HK-2 (cell line): Measurements from ENCODE around the gene TBL1X.
"Not testable (repeated sequence)": the region's sequence is repeated elsewhere in the genome, so short reads cannot be mapped to it uniquely, and the experiment has no call there.

Experiments used
- DNase-seq: peaks from one replicate; pipeline ENCODE4 v3.0.0-alpha.2; 2018; ENCODE audit not compliant: unreplicated experiment

The TBL1X gene

DNA sequence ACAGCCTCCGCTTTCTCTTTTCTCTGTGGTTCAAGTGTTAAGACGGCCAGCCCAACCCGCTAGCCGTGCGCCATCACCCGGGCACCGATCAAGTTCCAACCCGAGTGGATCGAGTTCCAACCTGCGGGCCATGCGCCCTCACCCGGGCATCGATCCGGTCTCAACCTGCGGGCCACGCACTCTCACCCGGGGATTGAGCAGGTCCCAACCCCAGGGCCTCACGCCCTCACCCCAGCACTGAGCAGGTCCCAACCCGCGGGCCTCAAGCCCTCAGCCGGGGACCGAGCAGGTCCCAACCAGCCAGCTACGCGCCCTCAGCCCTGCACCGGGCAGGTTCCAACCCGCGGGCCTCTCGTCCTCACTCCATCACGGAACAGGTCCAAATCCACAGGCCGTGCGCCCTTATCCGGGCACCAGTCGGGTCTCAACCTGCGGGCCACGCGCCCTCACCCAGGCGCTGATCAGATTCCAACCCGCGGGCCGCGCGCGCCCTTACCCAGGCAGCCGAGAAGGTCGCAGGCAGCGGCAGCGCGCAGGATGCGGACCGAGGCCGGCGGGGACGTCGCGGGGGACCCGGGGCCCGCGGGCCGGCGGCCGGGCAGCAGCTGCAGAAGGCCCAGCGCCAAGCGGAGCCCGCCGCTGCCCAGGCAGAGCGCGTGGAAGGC is 300.3 kb downstream of the TBL1X start:
- DNase-seq, result peak; percentile 57

DNA sequence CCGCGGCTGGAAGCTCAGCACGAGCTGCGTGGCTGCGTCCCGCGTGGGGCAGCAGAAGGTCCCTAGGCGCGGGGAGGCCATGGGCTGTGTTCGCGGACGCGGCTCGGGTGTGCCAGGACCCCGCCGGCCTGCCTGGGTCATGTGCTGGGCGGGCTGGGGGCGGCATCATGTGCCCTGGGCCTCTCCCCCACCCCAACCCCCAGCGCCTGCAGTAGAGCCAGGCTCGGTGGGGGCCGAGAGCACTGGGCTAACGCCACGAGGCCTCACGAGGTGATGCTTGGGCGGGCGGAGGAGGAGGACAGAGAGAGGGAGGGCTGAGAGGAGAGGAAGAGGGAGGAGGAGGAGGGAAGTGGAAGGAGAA is 300.9 kb downstream of the TBL1X start, which contains the start of gene GPR143:
Gene GPR143 (minus strand): TSS at position 111 of the 361 bp plus-strand sequence. CDS start 30 bp downstream, at position 81.
- peak; percentile 81 for DNase-seq

DNA sequence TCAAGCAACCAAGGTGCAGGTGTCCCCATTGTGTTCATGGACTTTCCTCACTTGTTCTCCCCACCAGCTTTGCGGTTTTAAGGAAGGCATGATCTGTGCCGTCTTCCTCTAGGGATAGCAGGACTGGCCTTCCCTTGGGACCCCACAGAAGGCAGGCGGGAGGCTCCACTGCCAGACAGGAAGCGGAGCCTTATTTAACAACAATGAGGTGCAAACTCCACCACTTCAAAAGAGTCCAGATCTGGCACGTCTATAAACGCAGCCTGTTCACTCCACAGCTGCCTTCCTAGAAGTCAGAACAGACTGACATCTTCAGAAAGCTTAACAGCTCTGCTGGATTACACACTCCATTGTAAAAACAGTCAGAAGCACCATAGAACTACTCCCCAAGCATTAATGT is 302.5 kb downstream of the TBL1X start:
- DNase-seq, result no peak

DNA sequence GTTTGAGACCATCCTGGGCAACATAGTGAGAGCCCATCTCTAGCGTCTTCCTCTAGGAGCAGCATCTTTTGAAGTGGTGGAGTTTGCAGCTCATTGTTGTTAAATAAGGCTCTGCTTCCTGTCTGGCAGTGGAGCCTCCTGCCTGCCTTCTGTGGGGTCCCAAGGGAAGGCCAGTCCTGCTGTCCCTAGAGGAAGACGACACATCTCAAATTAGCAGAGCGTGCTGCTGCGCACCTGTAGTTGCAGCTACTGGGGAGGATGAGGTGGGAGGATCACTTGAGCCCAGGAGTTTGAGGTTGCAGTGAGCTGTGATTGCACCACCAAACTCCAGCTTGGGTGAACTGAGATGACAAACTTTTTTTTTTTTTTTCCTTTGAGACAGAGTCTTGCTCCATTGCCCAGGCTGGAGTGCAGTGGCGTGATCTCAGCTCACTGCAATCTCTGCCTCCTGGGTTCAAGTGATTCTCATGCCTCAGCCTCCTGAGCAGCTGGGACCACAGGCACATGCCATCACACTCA is 303.5 kb downstream of the TBL1X start:
- DNase-seq, result not testable (repeated sequence)

DNA sequence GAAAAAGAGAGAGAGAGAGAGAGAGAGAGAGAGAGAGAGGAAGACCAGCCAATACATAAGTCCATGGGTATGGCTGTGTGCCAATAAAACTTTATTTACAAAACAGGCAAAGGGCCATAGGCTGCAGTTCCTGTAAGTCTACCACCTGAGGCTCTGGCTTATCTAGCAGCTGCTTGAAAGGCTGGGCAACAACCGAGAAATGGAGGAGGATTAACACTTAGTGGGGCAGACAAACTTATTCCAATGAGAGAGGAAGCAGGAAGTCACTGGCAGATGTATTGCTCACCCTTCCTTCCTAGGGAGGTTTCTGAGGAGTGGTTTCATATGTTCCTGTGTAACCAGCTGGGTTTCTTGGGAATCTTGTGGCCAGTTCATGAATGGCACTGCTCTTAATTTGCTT is 305.5 kb downstream of the TBL1X start:
- no peak for DNase-seq

DNA sequence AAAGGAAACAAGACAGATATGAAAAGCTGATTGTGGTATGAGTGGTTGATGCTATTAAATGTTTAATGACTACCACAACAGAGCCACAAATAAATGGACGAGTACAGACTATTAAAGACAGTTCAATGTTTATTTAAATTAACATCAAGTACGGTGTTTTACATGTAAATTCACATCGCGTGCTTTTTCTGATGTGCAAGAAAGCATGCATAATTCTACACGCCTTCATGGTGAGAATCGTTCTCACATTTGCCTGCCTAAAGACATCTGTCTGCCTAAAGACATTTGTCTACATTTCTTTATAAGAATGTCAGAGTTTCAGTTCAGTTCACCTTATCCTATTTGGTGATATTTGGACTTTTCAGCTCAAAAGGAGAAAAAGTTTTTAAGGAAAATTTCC is 308.1 kb downstream of the TBL1X start:
- no peak for DNase-seq

DNA sequence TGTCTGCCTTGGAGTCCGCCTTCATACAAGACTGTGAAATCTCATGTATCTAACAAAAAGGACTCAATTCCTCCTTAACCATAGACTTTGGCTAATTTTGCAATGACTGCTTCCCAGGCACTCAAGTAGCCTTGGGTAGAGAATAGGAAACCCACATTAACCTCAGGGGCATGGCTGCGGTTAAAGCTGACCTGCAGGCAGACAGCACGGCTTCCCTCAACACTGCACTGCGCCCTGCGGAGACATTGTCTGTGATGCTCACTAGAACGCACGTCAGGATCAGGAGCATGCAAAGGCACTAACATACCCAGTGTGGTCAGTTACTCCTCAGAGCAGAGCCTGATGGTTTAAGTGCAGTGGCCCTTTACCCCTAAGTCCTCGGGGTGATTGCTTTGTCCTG is 311.1 kb downstream of the TBL1X start:
- no peak for DNase-seq

DNA sequence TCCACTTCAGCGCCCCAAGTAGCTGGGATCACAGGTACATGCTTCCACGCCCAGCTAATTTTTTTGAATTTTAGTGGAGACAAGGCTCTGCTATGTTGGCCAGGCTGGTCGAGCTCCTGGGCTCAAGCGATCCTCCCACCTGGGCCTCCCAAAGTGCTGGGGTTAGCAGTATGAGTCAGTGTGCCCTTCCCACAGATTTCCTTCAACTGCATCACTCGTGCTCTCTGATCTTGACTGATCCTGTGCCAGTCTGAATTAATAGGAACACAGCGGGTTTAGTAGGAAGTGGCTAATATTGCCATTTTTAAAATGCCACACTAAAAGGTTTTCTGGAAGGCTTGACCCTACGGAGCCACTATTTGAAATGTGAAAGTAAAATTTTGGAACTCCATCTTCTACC is 317.1 kb downstream of the TBL1X start:
- no peak for DNase-seq

DNA sequence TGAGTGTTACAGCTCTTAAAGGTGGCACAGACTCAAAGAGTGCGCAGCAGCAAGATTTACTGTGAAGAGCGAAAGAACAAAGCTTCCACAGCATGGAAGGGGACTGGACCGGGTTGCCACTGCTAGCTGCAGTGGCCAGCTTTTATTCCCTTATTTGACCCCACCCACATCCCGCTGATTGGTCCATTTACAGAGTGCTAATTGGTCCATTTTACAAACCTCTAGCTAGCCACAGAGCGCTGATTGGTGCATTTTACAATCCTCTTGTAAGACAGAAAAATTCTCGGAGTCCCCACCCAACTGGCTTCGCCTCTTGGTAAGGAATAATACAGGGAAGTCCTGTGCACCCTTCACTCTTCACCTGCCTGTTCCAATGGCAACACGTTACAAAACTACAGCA is 319.5 kb downstream of the TBL1X start:
- DNase-seq, result no peak

DNA sequence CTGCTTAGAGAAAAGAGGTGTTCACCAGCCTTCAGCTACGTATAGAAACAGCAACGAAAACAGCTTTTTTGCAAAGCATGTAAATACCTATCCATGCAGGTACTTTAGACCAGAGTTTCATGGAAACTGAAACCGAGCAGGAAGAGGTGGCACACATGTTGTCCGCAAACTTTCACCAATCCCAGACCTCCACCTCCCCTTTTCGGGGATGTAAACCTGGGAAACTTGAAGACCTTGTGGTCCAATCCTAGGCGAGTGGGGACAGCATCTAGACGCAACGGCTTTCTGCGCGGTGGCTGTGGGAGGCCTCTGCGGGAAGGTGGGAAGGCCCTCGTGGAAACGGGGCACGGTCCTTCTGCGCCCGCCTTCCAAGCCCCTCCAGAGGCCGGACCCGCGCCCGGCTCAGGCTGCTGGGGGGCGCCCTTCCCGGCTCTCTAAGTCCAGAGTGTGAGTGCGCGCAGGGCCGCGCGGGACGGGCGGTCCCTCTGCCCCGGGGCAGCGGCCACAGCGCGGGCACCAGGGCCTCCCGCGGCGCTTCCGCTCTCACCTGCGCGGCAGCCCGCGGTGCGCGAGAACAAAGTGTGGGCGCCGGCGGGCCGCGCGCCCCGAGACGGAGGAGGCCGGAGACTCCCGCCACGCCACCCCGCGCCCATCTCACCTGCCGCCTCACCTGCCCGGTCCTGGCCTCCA is 320.5 kb downstream of the TBL1X start:
- DNase-seq, result no peak

DNA sequence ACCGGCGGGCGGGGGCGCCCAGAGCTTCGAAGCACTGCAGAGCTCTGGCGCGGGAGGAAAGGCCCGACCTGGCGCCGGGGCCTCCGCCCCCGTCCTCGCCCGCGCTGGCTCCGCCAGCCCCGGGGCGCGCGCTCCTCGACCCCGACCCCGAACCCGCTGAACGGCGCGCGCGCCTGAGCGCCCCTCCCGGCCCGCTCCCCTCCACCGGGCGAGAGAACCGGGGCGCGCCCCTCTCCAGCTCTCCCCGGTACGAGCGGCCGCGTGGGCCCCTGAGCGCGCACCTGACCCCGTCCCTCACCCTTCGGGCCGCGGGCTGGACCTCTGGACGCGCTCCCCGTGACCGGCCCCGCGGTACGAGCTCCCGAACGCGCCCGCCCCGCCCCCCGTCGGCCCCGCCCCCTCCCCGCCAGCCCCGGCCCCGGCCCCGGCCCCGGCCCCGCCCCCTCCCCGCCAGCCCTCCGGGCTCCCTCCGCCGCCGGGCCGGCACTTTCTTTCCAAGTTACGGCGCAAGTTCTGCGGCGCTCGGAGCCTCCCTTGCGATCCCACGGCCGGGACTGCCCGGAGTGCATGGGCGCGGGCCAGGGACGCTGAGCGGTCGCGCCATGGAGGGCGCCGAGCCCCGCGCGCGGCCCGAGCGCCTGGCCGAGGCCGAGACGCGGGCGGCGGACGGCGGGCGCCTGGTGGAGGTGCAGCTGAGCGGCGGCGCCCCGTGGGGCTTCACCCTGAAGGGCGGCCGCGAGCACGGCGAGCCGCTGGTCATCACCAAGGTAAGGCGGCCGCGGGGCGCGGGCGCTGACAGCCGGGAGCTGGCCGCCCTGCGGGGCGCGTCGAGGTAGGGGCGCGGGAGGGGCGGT is 321.3 kb downstream of the TBL1X start, which contains the start of gene SHROOM2:
Gene SHROOM2 (plus strand): TSS at position 486 of the 854 bp plus-strand sequence. CDS start 117 bp downstream, at position 603.
- DNase-seq, result peak; percentile 39

DNA sequence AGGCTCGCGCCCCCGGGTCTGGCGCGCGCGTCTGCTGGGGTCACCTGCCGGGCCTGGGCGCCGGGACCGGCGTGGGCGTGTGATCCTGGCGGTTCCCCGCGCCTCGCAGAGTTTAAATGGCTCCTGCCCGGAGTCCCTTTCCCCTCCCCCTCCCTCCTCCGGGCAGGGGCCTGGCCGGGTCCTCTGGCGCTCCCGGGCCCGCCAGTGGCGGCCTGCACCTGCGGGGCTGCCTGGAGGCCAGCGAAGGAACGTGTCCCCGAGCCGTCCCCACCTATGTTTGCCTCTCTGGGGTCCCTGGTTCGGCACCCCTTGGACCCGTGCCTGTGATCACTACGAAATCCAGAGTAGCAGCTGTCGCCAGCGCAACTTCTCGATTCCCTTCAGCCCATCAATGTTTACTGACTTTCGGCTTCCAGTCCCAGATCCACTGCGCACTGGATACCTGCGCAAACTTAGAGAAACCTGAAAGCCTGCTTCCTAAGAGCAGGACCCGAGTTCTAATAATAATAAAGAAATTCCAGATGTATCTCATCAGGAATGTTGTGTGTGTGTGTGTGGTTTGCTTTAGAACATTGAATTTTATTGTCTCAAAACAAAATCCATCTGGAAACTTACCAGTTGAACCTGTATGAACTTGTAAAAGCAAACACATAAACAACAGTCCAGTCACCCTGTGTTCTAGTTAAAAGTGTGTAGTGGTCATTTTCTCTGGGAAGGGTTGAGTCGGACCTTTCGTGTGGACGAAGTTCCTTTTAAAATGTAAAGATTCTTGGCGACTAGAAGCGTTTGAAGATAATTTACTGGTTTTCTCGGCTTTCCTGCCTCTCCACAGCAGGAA is 322.2 kb downstream of the TBL1X start:
- no peak for DNase-seq

DNA sequence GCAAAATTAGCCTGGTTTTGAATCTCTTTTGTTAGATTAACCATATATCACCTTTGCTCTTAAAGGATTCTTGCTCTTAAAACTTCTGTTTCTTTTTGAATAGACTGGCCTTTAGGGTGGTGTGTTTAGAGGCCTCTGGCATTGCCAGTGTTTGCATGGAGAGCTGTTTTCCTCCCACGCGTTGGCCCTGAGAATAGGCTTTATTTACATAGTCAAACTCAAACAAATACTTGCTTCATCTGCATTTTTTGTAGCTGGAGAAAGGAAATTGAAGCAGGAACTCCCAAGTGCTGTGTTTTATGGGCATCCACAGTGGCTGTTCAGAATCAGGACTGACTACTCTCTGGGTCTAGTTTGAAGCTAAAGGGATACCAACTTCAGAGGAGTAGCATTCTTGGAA is 324.1 kb downstream of the TBL1X start:
- DNase-seq, result no peak

DNA sequence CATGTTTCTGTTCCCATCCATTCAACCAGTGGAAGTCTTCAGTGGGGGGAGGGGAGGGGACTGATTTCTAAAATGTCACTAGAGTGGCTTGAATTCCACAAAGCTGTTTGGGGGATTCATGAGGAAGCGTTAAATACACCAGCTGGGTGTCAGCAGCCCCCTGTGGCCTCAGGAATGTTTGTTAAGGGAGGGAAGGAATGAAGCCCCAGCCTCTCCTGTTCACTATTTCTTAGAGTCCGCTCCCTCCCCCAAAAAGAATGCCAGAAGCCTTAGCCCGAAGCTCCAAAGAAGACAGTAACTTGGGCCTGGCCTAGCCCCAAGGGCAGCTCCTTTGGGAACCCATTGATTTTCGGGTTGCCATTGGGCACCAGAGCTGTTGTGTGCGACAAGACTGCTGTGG is 324.7 kb downstream of the TBL1X start:
- DNase-seq, result no peak
